Muscle of leg (tissue), 11 donors: ENCODE results near the gene C8A. TPM values are rescaled to one million over a fixed set of nuclear protein-coding genes. Genes with fewer than 3 reads are reported as not detected.

Source experiments
- DNase-seq: peaks from one replicate; pipeline ENCODE4 v3.0.0; 2013
- H3K27ac ChIP-seq: one replicate; pipeline ENCODE4 v1.5.1; 2013; ENCODE audit warnings: mild to moderate bottlenecking, low read length, control low read depth
- H3K27me3 ChIP-seq: one replicate; pipeline ENCODE4 v1.6.1; 2013; ENCODE audit warnings: low read length; ENCODE audit not compliant: control insufficient read depth, insufficient read depth
- H3K36me3 ChIP-seq: one replicate; pipeline ENCODE4 v1.6.1; 2013; ENCODE audit warnings: low read length; ENCODE audit not compliant: control insufficient read depth, insufficient read depth
- H3K4me1 ChIP-seq: one replicate; pipeline ENCODE4 v1.6.1; 2013; ENCODE audit warnings: low read length; ENCODE audit not compliant: control insufficient read depth, insufficient read depth
- H3K4me3 ChIP-seq: one replicate; pipeline ENCODE4 v1.5.1; 2013; ENCODE audit warnings: low read length, control low read depth
- H3K9me3 ChIP-seq: replicated peaks from 2 replicates; pipeline ENCODE4 v1.6.1; 2013; ENCODE audit warnings: low read depth, low read length; ENCODE audit not compliant: control insufficient read depth
- WGBS: methylation state at CpG from one replicate; pipeline ENCODE4 v1.1.5; 2013; ENCODE audit warnings: missing lambda C conversion rate; ENCODE audit not compliant: insufficient coverage; 5-methylcytosine and 5-hydroxymethylcytosine counted together
- polyA plus RNA-seq, 8 donors: library from polyadenylated mRNA; unstranded; fragments of 120-200 nt; gene quantifications; one replicate each; pipeline versions ENCODE4 v1.2.1 to v1.2.3, GENCODE V29; 2013; ENCODE audit warnings: inconsistent platforms in 1 of 8, low replicate concordance in 1 of 8; ENCODE audit not compliant: insufficient read length in 8 of 8, insufficient read depth in 1 of 8
- total RNA-seq: library from RNA; stranded (reverse); fragments of 120-200 nt; gene quantifications from one replicate; pipeline ENCODE4 v1.2.4, GENCODE V29; 2013

Gene C8A
- total and polyA plus RNA-seq, 9 donors, result 0.33 TPM; not detected in 8

GRCh38 chr1:56852476-56852875 is 2.1 kb upstream of the C8A start:
- Histone ChIP-seq H3K4me3 (no peak overlapping the region), H3K27ac (no peak overlapping the region), H3K36me3 (no peaks in the 10 kb centered on the region), H3K9me3 (no peaks in the 10 kb centered on the region), H3K27me3 (no peaks in the 10 kb centered on the region), H3K4me1 (no peaks in the 10 kb centered on the region)
- no peak for DNase-seq
- 29% methylated on average over 1 of the region's 1 CpG for WGBS

DNA sequence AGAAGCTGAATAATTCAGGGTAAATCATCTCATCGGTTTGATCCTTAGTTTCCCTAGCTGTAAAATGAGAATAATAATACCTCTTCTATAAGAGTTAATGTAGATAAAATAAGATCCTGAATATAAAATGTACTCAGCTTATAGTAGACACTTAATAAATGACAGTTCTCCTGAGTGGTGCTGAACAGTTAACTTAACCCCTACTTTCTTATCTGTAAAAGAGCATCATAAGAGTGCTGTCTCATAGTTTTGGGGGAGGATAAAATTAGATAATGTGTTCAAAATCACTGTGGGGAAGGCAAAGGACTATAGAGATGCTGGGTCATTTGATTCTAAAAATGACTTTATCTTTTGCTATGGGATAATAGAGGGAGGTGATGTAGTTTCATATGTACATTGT is 593 bp downstream of the C8A start:
- DNase-seq, result no peak

GRCh38 chr1:56856186-56856585 is 1.6 kb downstream of the C8A start:
- no peaks in the 10 kb centered on the region for H3K36me3 ChIP-seq
- DNase-seq, result no peak
- no peaks in the 10 kb centered on the region for H3K27me3 ChIP-seq
- no peaks in the 10 kb centered on the region for H3K9me3 ChIP-seq
- H3K27ac ChIP-seq, result no peak overlapping the region
- H3K4me1 ChIP-seq, result no peaks in the 10 kb centered on the region
- H3K4me3 ChIP-seq, result no peak overlapping the region

More for the DNA sequence above, 593 bp downstream of the C8A start:
- no CpG with 5 or more reads among the region's 1 CpG for WGBS
- Histone ChIP-seq H3K4me1 (no peaks in the 10 kb centered on the region), H3K4me3 (no peak overlapping the region), H3K36me3 (no peaks in the 10 kb centered on the region), H3K27me3 (no peaks in the 10 kb centered on the region), H3K9me3 (no peaks in the 10 kb centered on the region), H3K27ac (no peak overlapping the region)

- H3K9me3 ChIP-seq, result no peaks in the 10 kb centered on the region
- no peak overlapping the region for H3K27ac ChIP-seq
- DNase-seq, result no peak
- H3K36me3 ChIP-seq, result no peaks in the 10 kb centered on the region
- no peaks in the 10 kb centered on the region for H3K4me1 ChIP-seq
- H3K27me3 ChIP-seq, result no peaks in the 10 kb centered on the region
- H3K4me3 ChIP-seq, result no peak overlapping the region
Measured at GRCh38 chr1:56859287-56859686, 4.7 kb downstream of the C8A start.

GRCh38 chr1:56863265-56863992 is 8.8 kb downstream of the C8A start:
- Histone ChIP-seq H3K27me3 (no peaks in the 10 kb centered on the region), H3K4me3 (no peak overlapping the region), H3K9me3 (no peaks in the 10 kb centered on the region), H3K27ac (no peak overlapping the region), H3K36me3 (no peaks in the 10 kb centered on the region), H3K4me1 (no peaks in the 10 kb centered on the region)
- no peak for DNase-seq
- WGBS, result no CpG with 5 or more reads among the region's 3 CpGs

- no peak overlapping the region for H3K4me3 ChIP-seq
- H3K9me3 ChIP-seq, result no peaks in the 10 kb centered on the region
- no peaks in the 10 kb centered on the region for H3K27me3 ChIP-seq
- H3K4me1 ChIP-seq, result no peaks in the 10 kb centered on the region
- no peak overlapping the region for H3K27ac ChIP-seq
- no peak for DNase-seq
- 91% methylated on average over 2 of the region's 2 CpGs for WGBS
- no peaks in the 10 kb centered on the region for H3K36me3 ChIP-seq
Measured at GRCh38 chr1:56864430-56864829, 9.8 kb downstream of the C8A start.

DNA sequence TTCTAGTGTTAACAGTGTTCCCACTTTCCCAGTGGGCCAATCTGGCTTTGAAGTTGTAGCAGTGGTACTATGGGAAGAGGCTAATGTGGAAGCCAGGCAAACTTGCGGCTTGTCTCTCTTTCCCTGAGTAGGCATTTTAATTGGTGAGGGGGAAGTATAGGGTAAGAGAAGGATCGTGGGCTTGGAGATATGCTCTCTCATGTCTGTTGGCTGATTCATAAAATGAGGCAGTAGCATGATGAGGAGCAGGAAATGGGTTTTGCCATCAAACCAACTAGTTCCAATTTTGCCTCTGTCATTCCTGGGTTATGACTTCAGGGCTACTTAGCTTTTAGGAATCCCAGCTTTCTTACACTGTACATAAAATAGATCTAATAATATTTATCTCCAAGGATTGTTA is 12.1 kb downstream of the C8A start:
- Histone ChIP-seq H3K9me3 (no peaks in the 10 kb centered on the region), H3K27ac (no peak overlapping the region), H3K36me3 (no peaks in the 10 kb centered on the region), H3K4me1 (no peaks in the 10 kb centered on the region), H3K4me3 (no peak overlapping the region), H3K27me3 (no peaks in the 10 kb centered on the region)
- no peak for DNase-seq
- no CpG with 5 or more reads among the region's 2 CpGs for WGBS

- DNase-seq, result no peak
- Histone ChIP-seq H3K36me3 (no peaks in the 10 kb centered on the region), H3K27me3 (no peaks in the 10 kb centered on the region), H3K27ac (no peak overlapping the region), H3K4me1 (no peaks in the 10 kb centered on the region), H3K4me3 (no peak overlapping the region), H3K9me3 (no peaks in the 10 kb centered on the region)
- WGBS, result 85% methylated on average over 5 of the region's 5 CpGs
Measured at GRCh38 chr1:56867491-56867890, 12.9 kb downstream of the C8A start.

DNA sequence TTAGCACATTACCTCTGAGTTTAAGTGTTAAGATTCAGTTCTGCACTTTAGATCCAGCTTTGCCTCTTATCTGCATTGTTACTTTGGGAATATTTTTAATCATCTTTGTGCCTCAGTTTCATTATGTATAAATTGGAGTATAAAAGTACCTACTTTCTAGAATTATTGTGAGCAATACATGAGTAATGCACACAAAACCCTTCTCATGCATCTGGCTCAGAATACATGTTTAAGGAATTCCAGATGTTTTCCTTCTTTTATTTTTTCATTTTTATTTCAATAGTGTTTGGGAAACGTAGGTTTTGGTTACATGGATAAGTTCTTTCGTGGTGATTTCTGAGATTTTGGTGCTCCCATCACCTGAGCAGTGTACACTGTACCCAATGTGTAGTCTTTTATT is 14.2 kb downstream of the C8A start:
- no peaks in the 10 kb centered on the region for H3K4me1 ChIP-seq
- H3K36me3 ChIP-seq, result no peaks in the 10 kb centered on the region
- no peak overlapping the region for H3K4me3 ChIP-seq
- no peaks in the 10 kb centered on the region for H3K9me3 ChIP-seq
- no peak overlapping the region for H3K27ac ChIP-seq
- no CpG with 5 or more reads among the region's 2 CpGs for WGBS
- DNase-seq, result peak; percentile 19
- H3K27me3 ChIP-seq, result no peaks in the 10 kb centered on the region

- no peak overlapping the region for H3K4me3 ChIP-seq
- peak; percentile 16 for DNase-seq
- H3K27me3 ChIP-seq, result no peaks in the 10 kb centered on the region
- H3K36me3 ChIP-seq, result no peaks in the 10 kb centered on the region
- H3K27ac ChIP-seq, result no peak overlapping the region
- no peaks in the 10 kb centered on the region for H3K4me1 ChIP-seq
- no peaks in the 10 kb centered on the region for H3K9me3 ChIP-seq
Measured at GRCh38 chr1:56872597-56872996, 18.0 kb downstream of the C8A start.

DNA sequence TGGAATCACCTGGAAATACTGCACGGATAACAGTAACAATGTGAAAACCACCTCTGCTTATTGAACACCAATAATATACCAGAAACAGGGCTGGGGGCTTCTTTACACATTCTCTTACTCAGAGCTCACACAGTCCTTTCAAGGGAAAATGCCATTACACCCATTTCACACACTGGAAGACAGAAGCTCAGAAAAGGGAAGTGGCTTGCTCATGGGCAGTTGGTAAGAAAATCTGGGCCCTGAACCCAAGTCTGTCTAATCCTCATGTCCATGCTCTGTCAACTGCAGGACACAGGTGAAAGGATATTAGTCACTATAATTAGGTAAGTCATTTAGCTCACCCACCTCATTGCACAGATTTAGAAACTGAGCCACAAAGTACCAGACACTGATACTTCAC is 18.6 kb downstream of the C8A start:
- H3K4me1 ChIP-seq, result no peaks in the 10 kb centered on the region
- WGBS, result no CpG with 5 or more reads among the region's 1 CpG
- H3K27me3 ChIP-seq, result no peaks in the 10 kb centered on the region
- DNase-seq, result no peak
- H3K36me3 ChIP-seq, result no peaks in the 10 kb centered on the region
- no peaks in the 10 kb centered on the region for H3K9me3 ChIP-seq
- no peak overlapping the region for H3K27ac ChIP-seq
- no peak overlapping the region for H3K4me3 ChIP-seq
